Activated T-helper 1 cell treated with Interleukin-2 at 50 U/mL for 16 hours (primary cell): Measurements from ENCODE around the gene C1orf21.

Experiments
- DNase-seq: peaks from one replicate; pipeline ENCODE4 v3.0.0-alpha.2; 2020; ENCODE audit warnings: low read depth

The C1orf21 gene

DNA sequence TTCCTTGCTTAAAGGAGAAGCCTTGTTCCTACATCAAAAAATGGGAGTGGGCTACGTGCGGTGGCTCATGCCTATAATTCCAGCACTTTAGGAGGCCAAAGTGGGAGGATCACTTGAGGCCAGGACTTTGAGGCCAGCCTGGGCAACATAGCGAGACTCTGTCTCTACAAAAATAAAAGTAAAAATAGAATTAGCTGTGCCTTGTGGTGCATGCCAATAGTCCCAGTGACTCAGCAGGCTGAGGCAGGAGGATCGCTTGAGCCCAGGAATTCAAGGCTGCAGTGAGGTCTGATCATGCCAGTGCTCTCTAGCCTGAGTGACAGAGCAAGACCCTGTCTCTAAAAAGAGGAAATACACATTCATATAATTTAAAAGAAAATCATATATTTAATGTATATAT, 127.1 kb downstream of the C1orf21 start:
- no peak for DNase-seq

DNA sequence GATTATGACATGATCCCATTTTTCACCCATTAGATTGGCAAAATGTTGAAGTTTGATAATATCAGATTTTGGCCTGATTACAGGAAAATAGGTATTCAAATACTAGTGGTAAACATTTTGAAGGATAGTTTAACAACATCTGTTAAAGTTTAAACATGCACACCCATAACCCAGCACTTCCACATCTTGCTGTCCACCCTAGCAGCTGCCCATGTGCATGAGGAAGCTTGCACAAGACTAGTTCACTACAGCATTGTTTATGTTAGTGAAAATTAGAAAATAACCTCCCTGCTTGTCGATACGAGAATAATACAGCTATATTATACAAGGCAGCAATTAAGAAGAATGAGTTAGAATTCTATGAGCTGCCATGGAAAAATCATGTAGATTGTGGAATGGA, 127.6 kb downstream of the C1orf21 start:
- DNase-seq: no peak

DNA sequence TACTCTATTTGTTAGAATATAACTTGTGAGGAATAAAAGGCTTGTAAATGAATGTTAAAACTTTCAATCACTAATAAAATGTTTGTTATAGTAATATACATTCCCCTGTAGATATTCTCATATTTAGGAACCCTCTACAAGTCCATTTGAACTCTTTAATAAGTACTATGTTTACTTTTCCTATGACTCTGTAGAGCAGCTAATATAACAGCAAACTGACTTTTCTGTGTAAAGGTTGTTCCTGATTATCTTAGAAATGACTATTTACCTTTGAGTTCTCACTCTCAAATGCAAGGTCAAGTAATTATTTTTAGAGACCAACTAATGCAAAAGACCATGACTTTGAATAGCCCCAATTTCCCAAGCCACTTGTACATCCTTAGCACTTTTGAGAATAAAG, 130.3 kb downstream of the C1orf21 start:
- no peak for DNase-seq

DNA sequence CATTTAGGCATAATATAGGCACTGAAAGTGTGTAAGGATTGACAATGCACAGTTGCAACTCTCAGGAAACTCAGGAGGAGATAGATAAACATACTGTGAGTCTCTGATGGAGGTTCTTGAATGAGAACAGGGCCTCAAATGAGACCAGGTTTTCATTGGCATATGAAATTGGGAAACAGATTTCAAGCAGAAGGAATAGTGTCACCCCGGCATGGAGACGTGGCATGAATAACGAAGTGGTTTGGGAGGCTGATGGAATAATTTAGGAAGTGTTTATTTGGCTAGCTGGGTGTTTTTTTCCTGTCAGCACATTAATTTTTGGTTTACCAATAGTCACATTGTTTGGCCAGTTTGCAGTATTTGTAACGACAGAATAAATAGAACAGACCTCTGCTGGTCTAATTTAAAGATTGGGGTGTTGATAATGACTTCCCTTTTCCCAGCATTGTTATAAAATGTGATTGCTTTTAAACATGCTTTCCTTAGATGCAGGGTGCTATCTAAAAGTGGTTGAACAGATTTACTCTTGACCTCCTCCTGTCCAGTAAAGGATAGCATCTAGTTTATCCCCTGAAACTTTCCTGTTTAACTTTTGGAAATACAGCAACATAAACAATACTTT, 132.0 kb downstream of the C1orf21 start:
- DNase-seq: no peak

DNA sequence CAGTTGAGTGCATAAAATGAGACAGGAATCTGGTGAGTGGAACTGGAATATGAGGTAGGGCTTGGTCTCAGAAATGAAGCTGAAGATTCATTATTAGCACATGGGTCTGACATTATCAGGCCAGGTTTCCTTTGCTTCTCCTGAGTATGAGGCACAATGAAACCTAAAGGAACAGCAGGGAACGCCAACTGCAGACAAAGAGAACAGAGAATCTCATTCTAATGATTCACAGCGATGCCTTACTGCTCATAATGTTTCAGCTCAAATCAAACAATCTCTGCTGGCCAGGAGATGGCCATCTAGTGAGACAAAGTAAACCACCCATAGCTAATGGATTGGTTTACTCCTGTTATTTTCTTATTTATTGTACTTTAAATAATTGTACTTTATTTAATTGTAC, 133.5 kb downstream of the C1orf21 start:
- DNase-seq: no peak

DNA sequence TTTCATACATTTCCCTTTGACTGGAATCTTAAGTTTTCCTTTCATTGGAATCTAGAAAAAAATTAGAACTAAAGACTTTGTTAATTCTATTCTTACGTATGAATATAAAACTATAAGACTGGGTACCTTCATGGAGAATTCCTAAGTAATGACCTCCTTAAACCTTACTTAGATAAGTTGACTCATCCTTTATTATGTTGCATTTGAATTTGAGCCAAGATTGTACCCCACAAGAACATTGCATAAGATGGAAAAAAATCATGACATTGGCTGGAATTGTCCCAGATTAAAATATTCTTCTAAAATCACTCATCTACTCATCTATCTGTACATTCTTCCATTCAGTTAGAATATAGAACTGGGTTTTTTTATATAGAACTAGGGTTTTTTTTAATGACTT, 137.4 kb downstream of the C1orf21 start:
- no peak for DNase-seq

DNA sequence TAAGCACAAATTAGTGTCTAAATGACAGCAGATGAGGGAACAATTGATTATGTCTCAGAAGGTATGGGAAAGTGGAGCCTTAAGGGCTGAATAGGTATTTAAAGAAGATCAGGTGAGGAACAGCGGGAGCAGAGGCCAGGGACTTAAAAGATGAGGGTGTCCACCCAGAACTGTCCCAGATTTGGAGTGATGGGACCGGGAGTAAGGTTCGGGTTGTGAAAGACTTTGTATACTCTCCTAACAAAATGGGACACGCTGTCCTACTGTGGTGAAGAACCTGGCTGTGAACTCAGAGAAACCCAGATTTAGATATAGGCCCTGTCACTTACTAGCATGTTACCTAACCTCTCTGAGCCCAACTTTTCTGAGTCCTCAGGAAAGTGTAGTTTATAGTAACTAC, 140.6 kb downstream of the C1orf21 start:
- no peak for DNase-seq

DNA sequence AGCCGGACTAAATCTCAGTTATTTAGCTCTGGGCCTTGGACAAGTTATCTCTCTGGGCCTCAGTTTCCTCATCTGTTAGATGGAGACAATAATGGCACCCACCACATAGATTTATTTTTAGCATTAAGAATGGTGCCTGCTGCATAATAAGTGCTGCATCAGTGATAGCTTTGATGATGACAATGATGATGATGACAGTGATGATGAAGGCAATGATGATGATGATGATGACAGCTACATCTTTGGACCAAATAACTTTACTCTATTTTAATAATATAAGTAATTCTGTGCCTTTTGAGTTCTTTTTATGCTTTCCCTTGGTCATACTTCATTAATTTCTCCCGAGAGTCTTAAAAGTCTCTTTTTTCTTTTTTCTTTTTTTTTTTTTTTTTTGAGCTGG, 143.4 kb downstream of the C1orf21 start:
- DNase-seq: no peak

DNA sequence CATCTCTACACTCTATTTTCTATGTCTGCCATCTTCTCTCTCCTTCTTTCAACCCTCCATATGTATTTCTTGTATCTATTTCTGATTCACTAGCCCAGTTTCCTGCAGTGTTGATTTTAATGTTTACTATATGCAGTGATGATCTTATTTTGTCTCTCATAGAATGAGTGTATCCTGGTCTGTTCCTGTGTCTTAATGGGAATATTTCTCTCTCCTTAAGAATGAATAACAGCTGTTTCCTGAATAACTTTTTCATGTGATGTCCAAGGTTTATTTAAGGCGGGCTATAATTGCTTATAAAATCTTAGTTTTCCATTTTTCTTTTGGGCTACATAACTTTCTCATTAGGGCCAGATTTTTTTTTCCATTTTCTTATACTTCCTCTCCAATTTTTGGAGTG, 144.5 kb downstream of the C1orf21 start:
- no peak for DNase-seq

DNA sequence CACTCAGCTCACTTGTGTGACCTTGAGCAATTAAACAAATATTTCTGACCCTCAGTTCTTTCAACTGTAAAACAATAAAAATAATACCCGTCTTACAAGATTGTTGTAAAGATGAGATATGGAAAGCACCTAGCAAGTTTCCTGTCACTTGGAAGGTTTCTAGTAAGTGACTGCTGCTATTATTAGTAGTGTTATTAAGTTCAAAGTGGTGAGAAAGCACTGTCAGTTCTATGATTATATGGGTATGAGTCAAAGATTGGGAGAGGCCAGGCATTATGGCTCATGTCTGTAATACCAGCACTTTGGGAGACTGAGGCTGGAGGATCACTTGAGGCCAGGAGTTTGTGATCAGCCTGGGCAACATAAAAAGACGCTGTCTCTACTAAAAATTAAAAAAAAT, 145.4 kb downstream of the C1orf21 start:
- no peak for DNase-seq

DNA sequence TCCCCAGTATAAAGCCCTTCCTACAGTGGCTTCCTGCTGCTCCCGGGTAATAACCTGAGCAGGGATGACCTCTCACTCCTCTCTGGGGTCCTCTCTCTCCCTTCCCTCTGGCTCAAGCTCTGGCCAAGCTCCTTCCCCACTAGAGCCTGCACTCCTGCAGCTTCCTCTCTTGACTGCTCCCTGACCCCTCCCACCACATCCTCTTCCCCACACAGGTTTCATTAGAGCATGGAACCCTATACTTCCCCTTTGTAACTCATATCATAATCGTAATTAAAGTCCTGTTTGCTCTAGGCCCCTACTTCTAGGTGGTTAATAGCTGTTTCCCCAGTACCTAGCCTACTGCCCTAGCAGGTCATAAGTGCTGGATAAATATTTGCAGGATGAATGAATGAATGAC, 146.2 kb downstream of the C1orf21 start:
- DNase-seq: no peak

DNA sequence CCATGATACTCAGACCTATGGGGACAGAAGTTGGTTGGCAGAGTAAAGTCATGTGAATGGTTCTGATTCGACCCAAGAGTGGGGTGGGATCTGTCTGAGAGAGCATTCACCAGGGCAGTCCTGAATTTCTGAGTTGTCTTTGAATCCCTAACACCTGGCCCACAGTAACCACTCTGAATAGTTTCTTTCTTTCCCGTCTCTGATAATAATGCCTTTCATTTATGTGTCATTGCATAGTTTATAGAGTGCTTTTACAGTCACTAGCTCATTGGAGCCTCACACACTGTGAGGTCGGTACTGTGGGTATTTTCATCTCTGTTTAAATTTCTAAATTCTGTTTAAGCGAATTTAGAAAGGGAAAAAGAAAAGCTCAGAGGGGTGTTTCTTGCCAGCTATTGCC, 147.1 kb downstream of the C1orf21 start:
- DNase-seq: no peak

DNA sequence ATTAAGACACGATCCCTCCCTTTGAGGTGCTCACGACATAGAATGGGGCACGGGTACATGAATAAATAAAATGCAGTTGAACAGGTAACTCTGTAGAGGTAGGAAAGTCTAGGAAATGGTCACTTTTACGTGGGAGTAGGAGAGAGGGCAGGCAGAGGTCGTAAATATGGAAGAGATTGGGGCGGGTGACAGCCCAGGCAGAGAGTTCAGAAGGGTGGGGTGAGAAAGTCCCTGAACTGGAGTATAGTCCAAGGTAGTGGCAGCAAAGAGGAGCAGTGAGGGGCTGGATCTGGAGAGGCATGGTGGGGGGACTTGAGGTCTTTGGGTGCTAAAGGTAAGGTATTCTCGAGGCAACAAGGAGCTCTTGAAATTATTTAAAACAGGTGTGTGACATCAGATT, 147.9 kb downstream of the C1orf21 start:
- no peak for DNase-seq

DNA sequence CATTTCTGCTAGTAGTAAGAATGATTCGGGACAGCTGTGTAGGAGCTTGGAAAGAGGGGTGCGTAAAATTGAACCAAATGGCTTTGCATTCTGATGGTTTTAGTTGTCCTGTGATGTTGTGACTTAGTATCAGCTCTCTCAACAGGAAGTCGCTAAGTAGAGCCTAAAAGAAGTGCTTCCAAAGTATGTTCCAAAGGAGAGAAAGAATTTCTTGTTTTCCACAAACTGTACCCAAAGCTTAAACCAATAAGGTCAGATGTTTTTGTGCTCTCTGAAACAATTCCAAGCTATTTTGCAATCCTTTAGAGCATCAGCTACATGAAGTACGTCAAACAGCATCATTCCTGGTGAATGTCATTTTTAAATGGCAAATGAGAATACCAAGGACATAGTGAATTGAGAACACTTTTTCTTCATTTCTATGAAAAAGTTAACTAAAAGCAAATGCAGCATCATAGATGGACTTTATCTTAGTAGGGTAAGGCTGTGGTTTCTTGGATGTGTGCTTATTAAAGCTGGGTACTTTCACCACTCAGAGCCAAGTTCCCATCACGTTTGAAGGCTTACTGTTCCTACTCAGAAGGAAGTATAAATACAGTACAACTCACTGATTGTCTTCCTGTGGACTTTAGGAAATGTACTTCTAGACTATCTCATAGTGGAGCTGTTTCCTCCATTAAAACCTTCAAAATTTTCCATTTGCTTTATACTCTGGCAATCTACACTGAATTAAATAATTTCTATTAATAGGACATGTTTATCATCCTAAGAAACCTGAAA, 148.6 kb downstream of the C1orf21 start:
- DNase-seq: no peak

DNA sequence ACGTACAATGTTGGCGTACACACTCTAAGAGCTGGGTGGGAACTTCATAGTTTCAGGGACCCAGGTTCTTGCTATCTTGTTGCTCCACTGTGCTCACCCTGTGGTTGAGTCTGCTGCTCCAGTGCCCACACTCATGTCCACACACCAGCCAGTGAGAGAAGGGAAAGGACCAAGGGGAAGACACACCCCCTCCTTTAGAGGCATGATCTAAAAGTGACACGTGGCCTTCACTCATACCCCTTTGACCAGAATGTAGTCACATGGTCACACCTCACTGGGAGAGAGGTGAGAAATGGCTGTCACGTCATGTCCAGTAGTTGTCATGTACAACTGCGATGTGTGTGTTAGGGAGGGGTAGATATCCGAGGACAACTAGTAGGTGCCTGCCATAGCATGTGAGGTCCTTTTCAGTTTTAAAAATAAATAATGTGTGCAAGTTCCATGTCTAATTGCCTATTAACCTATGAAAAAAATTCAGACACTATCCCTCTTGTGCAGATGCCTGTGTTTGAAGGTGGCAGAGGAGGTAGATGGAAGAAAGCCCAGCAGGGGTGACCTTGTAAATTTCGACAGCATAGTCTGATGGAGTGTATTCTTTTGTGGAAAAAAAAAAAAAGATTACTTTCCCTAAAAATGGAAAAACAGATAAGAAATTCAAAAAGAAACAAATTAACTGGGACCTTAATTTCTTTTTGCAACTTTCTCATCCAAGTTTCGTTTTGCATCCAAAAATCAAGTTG, 149.6 kb downstream of the C1orf21 start:
- no peak for DNase-seq

DNA sequence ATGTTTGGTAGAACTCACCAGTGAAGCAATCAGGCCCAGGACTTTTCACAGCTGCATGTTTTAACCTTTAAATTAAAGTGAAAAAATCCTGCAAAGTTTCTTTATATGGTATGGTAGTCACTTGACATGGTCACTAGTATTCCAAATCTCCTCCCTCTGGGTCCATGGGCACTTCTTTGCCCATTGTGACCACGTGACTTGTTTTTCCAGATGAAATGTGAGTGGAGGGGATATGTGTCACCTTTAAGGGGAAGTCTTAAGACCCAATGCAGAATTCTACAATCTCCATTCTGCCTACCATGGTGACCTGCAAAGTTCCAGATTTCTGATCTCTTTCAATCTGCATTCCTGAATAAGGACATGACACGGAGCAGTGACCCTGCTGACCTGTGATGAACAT, 152.8 kb downstream of the C1orf21 start:
- no peak for DNase-seq

DNA sequence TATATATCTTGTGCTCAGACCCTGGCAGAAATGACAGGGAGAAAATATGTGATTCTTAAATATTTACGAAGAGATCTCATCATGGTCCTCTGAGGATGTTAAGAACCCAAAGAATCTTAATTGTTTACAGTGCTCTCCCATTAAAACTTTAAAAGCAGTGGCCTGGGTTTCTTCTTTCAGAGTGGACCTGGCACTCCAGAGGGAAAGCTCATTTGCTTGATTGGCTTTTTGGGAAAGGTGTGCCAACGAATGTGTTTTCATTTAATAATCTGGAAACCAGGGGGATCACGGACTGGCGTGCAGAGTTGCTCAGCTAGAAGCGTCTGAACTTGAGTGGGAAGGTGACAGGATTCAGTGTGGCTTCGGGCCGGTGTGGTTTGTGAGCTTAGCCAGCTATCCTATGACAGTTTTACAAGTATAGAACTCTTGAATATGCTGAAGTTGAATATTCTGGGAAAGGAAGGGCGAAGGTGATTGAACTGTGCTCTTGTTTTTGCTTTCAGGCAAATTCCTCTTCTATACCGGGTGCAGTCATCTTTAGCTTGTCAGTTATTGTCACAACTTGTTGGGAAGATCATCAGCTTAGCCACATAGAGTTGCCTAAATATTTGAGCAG, 154.8 kb downstream of the C1orf21 start:
- DNase-seq: no peak

DNA sequence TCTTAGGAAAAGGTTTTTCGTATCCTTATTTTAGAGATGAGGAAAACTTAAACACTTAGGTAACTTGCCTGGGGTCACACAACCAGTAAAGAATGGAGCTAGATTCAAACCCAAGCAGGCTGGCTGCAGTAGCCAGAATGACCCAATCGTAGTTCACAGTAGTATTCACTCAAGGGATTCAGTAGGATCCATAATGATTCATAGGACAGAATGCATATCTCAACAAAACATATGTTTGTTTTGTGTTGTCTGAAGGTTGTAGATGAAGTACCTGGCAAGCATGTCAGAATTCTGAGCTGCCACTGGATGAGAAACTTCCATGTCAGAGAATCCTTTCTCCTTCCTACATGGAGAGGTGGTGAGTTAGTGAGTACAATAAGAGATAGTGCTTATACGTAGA, 155.5 kb downstream of the C1orf21 start:
- no peak for DNase-seq

DNA sequence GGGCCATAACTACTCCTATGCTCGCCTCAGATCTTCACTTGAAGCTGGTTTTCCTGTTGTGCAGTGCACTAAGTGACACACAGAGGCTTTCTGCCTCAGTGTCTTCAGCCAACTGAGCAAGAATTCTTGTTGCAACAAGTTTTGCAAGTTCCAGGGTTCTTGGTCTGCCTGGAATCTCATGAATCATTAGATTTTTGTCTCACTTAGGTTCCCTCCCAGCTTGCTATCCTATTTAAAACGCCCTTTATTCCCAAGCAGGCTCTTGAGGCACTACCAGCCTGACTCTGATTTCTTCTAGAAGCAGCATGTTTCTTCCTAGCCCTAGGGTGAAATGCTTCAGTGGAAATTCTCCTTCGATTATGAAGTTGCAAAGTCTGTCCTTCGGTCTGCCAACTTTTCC, 158.8 kb downstream of the C1orf21 start:
- DNase-seq: no peak

DNA sequence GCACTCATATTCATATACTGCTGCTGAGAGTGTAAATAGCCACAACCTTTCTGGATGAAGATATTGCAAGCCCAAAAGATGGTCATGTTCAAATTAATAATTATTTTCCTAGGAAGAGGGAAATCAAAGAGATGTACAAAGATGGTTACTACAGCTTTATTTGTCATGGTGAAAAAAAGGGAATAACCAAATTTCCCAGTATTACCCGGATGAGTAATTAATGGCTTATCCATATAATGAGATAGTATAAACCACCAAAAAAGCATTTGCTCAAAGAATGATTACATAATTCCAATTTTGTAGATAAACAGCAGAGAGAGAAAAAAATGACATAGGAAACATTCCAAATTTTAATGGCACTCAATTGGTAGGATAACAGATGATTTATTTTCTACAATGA, 165.6 kb downstream of the C1orf21 start:
- no peak for DNase-seq

DNA sequence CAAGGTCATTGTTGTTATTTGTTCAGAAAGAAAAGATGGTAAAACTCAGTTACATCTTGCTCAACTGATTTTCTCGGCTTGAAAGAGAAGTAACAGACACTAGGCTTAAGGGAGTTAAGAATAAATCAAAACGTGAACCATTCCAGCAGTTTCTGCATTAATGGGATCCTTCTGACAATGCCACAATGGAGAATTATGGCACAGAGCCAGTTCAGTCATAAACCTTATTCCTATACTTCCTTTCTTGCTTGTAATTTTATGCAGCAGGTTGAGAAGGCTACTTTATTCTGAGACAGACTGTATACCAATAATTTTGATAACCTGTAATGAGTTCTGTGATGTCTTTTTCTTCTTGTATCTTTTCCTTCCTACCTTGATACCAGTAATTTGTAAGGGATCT, 167.0 kb downstream of the C1orf21 start:
- no peak for DNase-seq

DNA sequence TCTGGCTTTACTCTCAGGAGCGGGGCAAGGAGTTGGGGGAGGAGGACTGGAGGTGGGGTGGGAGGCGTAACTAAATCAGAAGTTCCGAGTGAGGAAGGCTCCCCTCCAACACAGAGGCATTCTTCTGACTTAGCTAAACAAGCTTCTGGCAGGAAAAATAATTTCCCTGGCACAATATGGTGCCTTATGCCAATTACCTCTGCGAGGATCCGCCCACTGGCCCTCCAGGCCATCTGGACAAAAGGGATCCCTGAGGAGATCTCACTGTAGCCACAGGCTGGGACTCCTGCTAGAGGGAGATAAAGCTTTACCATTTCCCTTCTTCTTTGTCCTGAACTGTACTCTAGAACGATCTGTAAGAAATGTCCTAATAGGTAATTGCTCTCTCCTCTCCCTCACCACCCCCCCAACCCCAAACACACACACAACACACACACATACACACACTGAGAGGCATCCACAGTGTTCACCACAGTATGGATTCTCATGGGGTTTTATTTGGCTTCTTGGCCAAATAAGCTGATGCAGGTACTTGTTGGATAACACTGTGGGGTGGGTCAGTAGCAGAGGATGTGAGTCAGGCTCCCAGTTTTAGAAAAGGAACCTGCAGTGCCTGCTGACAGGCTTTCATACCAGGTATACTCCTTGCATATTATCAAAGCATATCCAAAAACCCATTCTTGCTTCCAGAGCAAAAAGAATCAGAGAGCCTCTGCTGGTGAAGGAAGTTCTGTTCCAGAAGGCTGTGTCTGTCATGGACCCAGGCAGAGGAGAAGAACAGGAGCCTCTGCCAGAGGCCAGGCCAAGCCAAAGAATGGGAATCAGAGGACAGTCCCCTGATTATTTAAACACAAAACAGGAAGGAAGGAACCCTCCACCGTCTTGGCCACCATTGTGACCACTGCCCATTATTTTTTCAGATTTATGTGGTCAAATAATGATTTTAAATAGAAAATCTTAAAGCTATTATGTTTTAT, 169.1 kb downstream of the C1orf21 start:
- DNase-seq: no peak
